ENCODE data around the gene MTCL1.

MTCL1 gene

GRCh38 chr18:8843005-8843404, 137.6 kb downstream of the MTCL1 start:
- no peak for FAIRE-seq

- FAIRE-seq = no peak
Measured at GRCh38 chr18:8844721-8845148, 139.4 kb downstream of the MTCL1 start.

- no peak for FAIRE-seq
Measured at GRCh38 chr18:8845506-8845905, 140.2 kb downstream of the MTCL1 start.

GRCh38 chr18:8847066-8847755, 141.9 kb downstream of the MTCL1 start:
- no peak for FAIRE-seq

GRCh38 chr18:8847900-8848299, 142.5 kb downstream of the MTCL1 start:
- FAIRE-seq = no peak

GRCh38 chr18:8848541-8848940, 143.2 kb downstream of the MTCL1 start:
- no peak for FAIRE-seq

- no peak for FAIRE-seq
Measured at GRCh38 chr18:8849696-8850095, 144.3 kb downstream of the MTCL1 start.

- no peak for FAIRE-seq
Measured at GRCh38 chr18:8851659-8852058, 146.3 kb downstream of the MTCL1 start.

GRCh38 chr18:8854550-8854949, 149.2 kb downstream of the MTCL1 start:
- FAIRE-seq = no peak

GRCh38 chr18:8854962-8855361, 149.6 kb downstream of the MTCL1 start:
- FAIRE-seq = no peak

GRCh38 chr18:8856212-8856611, 150.9 kb downstream of the MTCL1 start:
- no peak for FAIRE-seq

GRCh38 chr18:8856769-8857393, 151.5 kb downstream of the MTCL1 start:
- FAIRE-seq = no peak

GRCh38 chr18:8857806-8858205, 152.4 kb downstream of the MTCL1 start:
- FAIRE-seq = no peak

GRCh38 chr18:8858888-8859511, 153.6 kb downstream of the MTCL1 start:
- FAIRE-seq = no peak

GRCh38 chr18:8860845-8861642, 155.7 kb downstream of the MTCL1 start:
- no peak for FAIRE-seq

GRCh38 chr18:8863427-8863826, 158.1 kb downstream of the MTCL1 start:
- no peak for FAIRE-seq

- FAIRE-seq = no peak
Measured at GRCh38 chr18:8865934-8866333, 160.6 kb downstream of the MTCL1 start.

- FAIRE-seq = no peak
Measured at GRCh38 chr18:8866679-8867078, 161.3 kb downstream of the MTCL1 start.

- no peak for FAIRE-seq
Measured at GRCh38 chr18:8868276-8868675, 162.9 kb downstream of the MTCL1 start.

GRCh38 chr18:8868779-8869415, 163.5 kb downstream of the MTCL1 start:
- no peak for FAIRE-seq

- FAIRE-seq = no peak
Measured at GRCh38 chr18:8869696-8870095, 164.3 kb downstream of the MTCL1 start.

GRCh38 chr18:8870528-8870927, 165.2 kb downstream of the MTCL1 start:
- FAIRE-seq = no peak

GRCh38 chr18:8871489-8871888, 166.1 kb downstream of the MTCL1 start:
- FAIRE-seq = no peak

Data from A204.1 (cell line).